ENCODE data around the gene IKBKE.

GRCh38 chr1:206427291-206427690 lies 43.0 kb upstream of the IKBKE start:
- TF ChIP-seq CTCF (IDR thresholded peaks at IDR 0.05) (no peak), EP300 (IDR thresholded peaks at IDR 0.05) (no peak), POLR2A (IDR thresholded peaks at IDR 0.05) (no peak)
